Tibial nerve (tissue), 3 donors: ENCODE data around the gene GALR3.

ENCODE experiments used
- POLR2A ChIP-seq, 2 donors: fragments of 450-650 bp; IDR thresholded peaks; one replicate each; pipeline ENCODE4 v1.6.1; 2017; ENCODE audit warnings: antibody characterized with exemption in 2 of 2, mild to moderate bottlenecking in 2 of 2, moderate library complexity in 2 of 2
- TF ChIP-seq, protein P1 (sequence below), 5 experiments: fragments of 200-600 bp in 3 of 5; fragments of 450-650 bp in 2 of 5; sonication (generic) in 3 of 5; IDR thresholded peaks; one replicate each; pipeline ENCODE4 v1.5.1; 2016 to 2019; ENCODE audit warnings: antibody characterized with exemption in 5 of 5, mild to moderate bottlenecking in 3 of 5, moderate library complexity in 2 of 5

DNA sequence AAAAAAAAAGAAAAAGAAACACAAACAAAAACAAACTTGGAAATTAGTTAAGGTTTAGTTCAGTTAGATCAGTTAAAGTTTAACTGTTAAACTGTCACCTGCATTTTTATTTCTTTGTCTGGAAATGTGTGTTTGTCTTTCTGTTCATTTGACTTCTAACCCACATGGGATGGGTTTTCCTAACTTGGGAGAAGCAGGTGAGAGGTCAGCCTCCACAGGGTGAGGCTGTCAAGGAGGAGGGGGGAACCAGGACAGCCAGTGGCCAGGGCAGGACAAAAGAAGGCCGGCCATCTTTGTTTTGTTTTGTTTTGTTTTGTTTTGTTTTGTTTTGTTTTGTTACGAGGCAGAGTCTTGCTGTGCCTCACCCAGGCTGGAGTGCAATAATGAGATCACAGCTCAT lies 28.8 kb upstream of the GALR3 start:
- no peak for TF ChIP-seq POLR2A (IDR thresholded peaks at IDR 0.05)
- TF ChIP-seq, protein P1, sequence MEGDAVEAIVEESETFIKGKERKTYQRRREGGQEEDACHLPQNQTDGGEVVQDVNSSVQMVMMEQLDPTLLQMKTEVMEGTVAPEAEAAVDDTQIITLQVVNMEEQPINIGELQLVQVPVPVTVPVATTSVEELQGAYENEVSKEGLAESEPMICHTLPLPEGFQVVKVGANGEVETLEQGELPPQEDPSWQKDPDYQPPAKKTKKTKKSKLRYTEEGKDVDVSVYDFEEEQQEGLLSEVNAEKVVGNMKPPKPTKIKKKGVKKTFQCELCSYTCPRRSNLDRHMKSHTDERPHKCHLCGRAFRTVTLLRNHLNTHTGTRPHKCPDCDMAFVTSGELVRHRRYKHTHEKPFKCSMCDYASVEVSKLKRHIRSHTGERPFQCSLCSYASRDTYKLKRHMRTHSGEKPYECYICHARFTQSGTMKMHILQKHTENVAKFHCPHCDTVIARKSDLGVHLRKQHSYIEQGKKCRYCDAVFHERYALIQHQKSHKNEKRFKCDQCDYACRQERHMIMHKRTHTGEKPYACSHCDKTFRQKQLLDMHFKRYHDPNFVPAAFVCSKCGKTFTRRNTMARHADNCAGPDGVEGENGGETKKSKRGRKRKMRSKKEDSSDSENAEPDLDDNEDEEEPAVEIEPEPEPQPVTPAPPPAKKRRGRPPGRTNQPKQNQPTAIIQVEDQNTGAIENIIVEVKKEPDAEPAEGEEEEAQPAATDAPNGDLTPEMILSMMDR (IDR thresholded peaks at IDR 0.05), result no peak
